ENCODE measurements around the gene TRIM71.

The TRIM71 gene

GRCh38 chr3:32862247-32862935 is 44.6 kb downstream of the TRIM71 start:
- H3K27me3 ChIP-seq (ENCODE audit: control insufficient read depth, insufficient read depth, low read length): peaks cover 3% of the 10 kb centered on the region
- H3K4me1 ChIP-seq (ENCODE audit: control insufficient read depth, insufficient read depth, low read length): no peaks in the 10 kb centered on the region
- H3K9ac ChIP-seq (ENCODE audit: low read length): no peak overlapping the region
- no peak overlapping the region for H3K4me3 ChIP-seq (ENCODE audit: low read length)
- H3K36me3 ChIP-seq (ENCODE audit: control insufficient read depth, insufficient read depth, low read length): no peaks in the 10 kb centered on the region
- H3K9me3 ChIP-seq (ENCODE audit: control insufficient read depth, low read length): no peaks in the 10 kb centered on the region

GRCh38 chr3:32862936-32863487 is 45.2 kb downstream of the TRIM71 start:
- no peaks in the 10 kb centered on the region for H3K4me1 ChIP-seq (ENCODE audit: control insufficient read depth, insufficient read depth, low read length)
- H3K9ac ChIP-seq (ENCODE audit: low read length): no peak overlapping the region
- H3K36me3 ChIP-seq (ENCODE audit: control insufficient read depth, insufficient read depth, low read length): no peaks in the 10 kb centered on the region
- H3K27me3 ChIP-seq (ENCODE audit: control insufficient read depth, insufficient read depth, low read length): peaks cover 3% of the 10 kb centered on the region
- H3K4me3 ChIP-seq (ENCODE audit: low read length): no peak overlapping the region
- H3K9me3 ChIP-seq (ENCODE audit: control insufficient read depth, low read length): no peaks in the 10 kb centered on the region

GRCh38 chr3:32865383-32865782 is 47.6 kb downstream of the TRIM71 start:
- Histone ChIP-seq H3K4me3 (ENCODE audit: low read length) (no peak overlapping the region), H3K36me3 (ENCODE audit: control insufficient read depth, insufficient read depth, low read length) (no peaks in the 10 kb centered on the region), H3K4me1 (ENCODE audit: control insufficient read depth, insufficient read depth, low read length) (no peaks in the 10 kb centered on the region), H3K9ac (ENCODE audit: low read length) (no peak overlapping the region), H3K9me3 (ENCODE audit: control insufficient read depth, low read length) (no peaks in the 10 kb centered on the region), H3K27me3 (ENCODE audit: control insufficient read depth, insufficient read depth, low read length) (peaks cover 3% of the 10 kb centered on the region)

- H3K4me3 ChIP-seq (ENCODE audit: low read length): no peak overlapping the region
- no peaks in the 10 kb centered on the region for H3K36me3 ChIP-seq (ENCODE audit: control insufficient read depth, insufficient read depth, low read length)
- H3K9ac ChIP-seq (ENCODE audit: low read length): no peak overlapping the region
Measured at GRCh38 chr3:32866533-32866932, 48.7 kb downstream of the TRIM71 start.

GRCh38 chr3:32867954-32868353 is 50.2 kb downstream of the TRIM71 start:
- no peak overlapping the region for H3K9ac ChIP-seq (ENCODE audit: low read length)
- no peaks in the 10 kb centered on the region for H3K4me1 ChIP-seq (ENCODE audit: control insufficient read depth, insufficient read depth, low read length)
- H3K27me3 ChIP-seq (ENCODE audit: control insufficient read depth, insufficient read depth, low read length): peaks cover 3% of the 10 kb centered on the region
- no peaks in the 10 kb centered on the region for H3K9me3 ChIP-seq (ENCODE audit: control insufficient read depth, low read length)
- no peak overlapping the region for H3K4me3 ChIP-seq (ENCODE audit: low read length)
- H3K36me3 ChIP-seq (ENCODE audit: control insufficient read depth, insufficient read depth, low read length): no peaks in the 10 kb centered on the region

More at GRCh38 chr3:32866533-32866932, 48.7 kb downstream of the TRIM71 start:
- H3K27me3 ChIP-seq (ENCODE audit: control insufficient read depth, insufficient read depth, low read length): peaks cover 3% of the 10 kb centered on the region
- H3K9me3 ChIP-seq (ENCODE audit: control insufficient read depth, low read length): no peaks in the 10 kb centered on the region
- no peaks in the 10 kb centered on the region for H3K4me1 ChIP-seq (ENCODE audit: control insufficient read depth, insufficient read depth, low read length)

- Histone ChIP-seq H3K9ac (ENCODE audit: low read length) (no peak overlapping the region), H3K4me1 (ENCODE audit: control insufficient read depth, insufficient read depth, low read length) (peaks cover 7% of the 10 kb centered on the region), H3K36me3 (ENCODE audit: control insufficient read depth, insufficient read depth, low read length) (no peaks in the 10 kb centered on the region), H3K4me3 (ENCODE audit: low read length) (no peak overlapping the region), H3K9me3 (ENCODE audit: control insufficient read depth, low read length) (no peaks in the 10 kb centered on the region), H3K27me3 (ENCODE audit: control insufficient read depth, insufficient read depth, low read length) (peaks cover 3% of the 10 kb centered on the region)
Measured at GRCh38 chr3:32868719-32869512, 51.1 kb downstream of the TRIM71 start.

GRCh38 chr3:32869513-32870047 is 51.8 kb downstream of the TRIM71 start:
- no peaks in the 10 kb centered on the region for H3K36me3 ChIP-seq (ENCODE audit: control insufficient read depth, insufficient read depth, low read length)

GRCh38 chr3:32870373-32871095 is 52.7 kb downstream of the TRIM71 start:
- Histone ChIP-seq H3K4me1 (ENCODE audit: control insufficient read depth, insufficient read depth, low read length) (peaks cover 7% of the 10 kb centered on the region), H3K27me3 (ENCODE audit: control insufficient read depth, insufficient read depth, low read length) (no peaks in the 10 kb centered on the region), H3K9ac (ENCODE audit: low read length) (no peak overlapping the region), H3K4me3 (ENCODE audit: low read length) (no peak overlapping the region), H3K9me3 (ENCODE audit: control insufficient read depth, low read length) (no peaks in the 10 kb centered on the region), H3K36me3 (ENCODE audit: control insufficient read depth, insufficient read depth, low read length) (no peaks in the 10 kb centered on the region)

More at GRCh38 chr3:32869513-32870047, 51.8 kb downstream of the TRIM71 start:
- no peak overlapping the region for H3K4me3 ChIP-seq (ENCODE audit: low read length)
- no peaks in the 10 kb centered on the region for H3K27me3 ChIP-seq (ENCODE audit: control insufficient read depth, insufficient read depth, low read length)
- peaks cover 7% of the 10 kb centered on the region for H3K4me1 ChIP-seq (ENCODE audit: control insufficient read depth, insufficient read depth, low read length)
- H3K9me3 ChIP-seq (ENCODE audit: control insufficient read depth, low read length): no peaks in the 10 kb centered on the region
- H3K9ac ChIP-seq (ENCODE audit: low read length): no peak overlapping the region

- Histone ChIP-seq H3K36me3 (ENCODE audit: control insufficient read depth, insufficient read depth, low read length) (no peaks in the 10 kb centered on the region), H3K9me3 (ENCODE audit: control insufficient read depth, low read length) (no peaks in the 10 kb centered on the region), H3K9ac (ENCODE audit: low read length) (no peak overlapping the region), H3K4me3 (ENCODE audit: low read length) (no peak overlapping the region), H3K27me3 (ENCODE audit: control insufficient read depth, insufficient read depth, low read length) (no peaks in the 10 kb centered on the region), H3K4me1 (ENCODE audit: control insufficient read depth, insufficient read depth, low read length) (peaks cover 7% of the 10 kb centered on the region)
Measured at GRCh38 chr3:32871273-32871672, 53.5 kb downstream of the TRIM71 start.

GRCh38 chr3:32872487-32873382 is 54.9 kb downstream of the TRIM71 start:
- no peak overlapping the region for H3K4me3 ChIP-seq (ENCODE audit: low read length)
- peaks cover 7% of the 10 kb centered on the region for H3K4me1 ChIP-seq (ENCODE audit: control insufficient read depth, insufficient read depth, low read length)
- no peaks in the 10 kb centered on the region for H3K27me3 ChIP-seq (ENCODE audit: control insufficient read depth, insufficient read depth, low read length)
- no peaks in the 10 kb centered on the region for H3K36me3 ChIP-seq (ENCODE audit: control insufficient read depth, insufficient read depth, low read length)
- H3K9me3 ChIP-seq (ENCODE audit: control insufficient read depth, low read length): no peaks in the 10 kb centered on the region
- no peak overlapping the region for H3K9ac ChIP-seq (ENCODE audit: low read length)

- peaks cover 7% of the 10 kb centered on the region for H3K4me1 ChIP-seq (ENCODE audit: control insufficient read depth, insufficient read depth, low read length)
- no peak overlapping the region for H3K4me3 ChIP-seq (ENCODE audit: low read length)
- H3K27me3 ChIP-seq (ENCODE audit: control insufficient read depth, insufficient read depth, low read length): no peaks in the 10 kb centered on the region
- H3K9me3 ChIP-seq (ENCODE audit: control insufficient read depth, low read length): no peaks in the 10 kb centered on the region
- H3K9ac ChIP-seq (ENCODE audit: low read length): no peak overlapping the region
- H3K36me3 ChIP-seq (ENCODE audit: control insufficient read depth, insufficient read depth, low read length): no peaks in the 10 kb centered on the region
Measured at GRCh38 chr3:32873531-32874130, 55.8 kb downstream of the TRIM71 start.

Measured in mucosa of stomach (tissue), 1 donor.